SK-N-SH treated with all-trans-retinoic acid at 6 μM for 48 hours (cell line): ENCODE results near the gene SPACDR.

Source experiments
- ATAC-seq: fragments of 200-7000 bp; cut with Tn5 transposase; 3 replicates; pipeline ENCODE4 v1.9.1; 2020; ENCODE audit warnings: mild to moderate bottlenecking, moderate library complexity
- ARNTL ChIP-seq: fragments of 450-650 bp; formaldehyde crosslinking; IDR thresholded peaks from 2 replicates; pipeline ENCODE4 v1.5.0; 2020; ENCODE audit warnings: low read depth, mild to moderate bottlenecking, moderate library complexity, borderline replicate concordance
- BACH2 ChIP-seq: fragments of 250-450 bp; sonication (Bioruptor Pico); IDR thresholded peaks from 2 replicates; pipeline ENCODE4 v1.9.0; 2021; ENCODE audit warnings: mild to moderate bottlenecking, borderline replicate concordance
- CREB5 ChIP-seq: fragments of 250-450 bp; sonication (Bioruptor Pico); IDR thresholded peaks from 2 replicates; pipeline ENCODE4 v1.5.1; 2020; ENCODE audit warnings: low read depth, mild to moderate bottlenecking, moderate library complexity
- CSDC2 ChIP-seq: fragments of 250-450 bp; sonication (Bioruptor Pico); IDR thresholded peaks from 2 replicates; pipeline ENCODE4 v1.5.0; 2020; ENCODE audit warnings: mild to moderate bottlenecking, moderate library complexity
- CSRNP3 ChIP-seq: fragments of 250-450 bp; sonication (Bioruptor Pico); IDR thresholded peaks from 2 replicates; pipeline ENCODE4 v1.5.1; 2021; ENCODE audit warnings: mild to moderate bottlenecking, moderate library complexity
- ESRRG ChIP-seq: fragments of 250-450 bp; sonication (Bioruptor Pico); IDR thresholded peaks from 2 replicates; pipeline ENCODE4 v1.6.1; 2021; ENCODE audit warnings: mild to moderate bottlenecking
- GLIS3 ChIP-seq: fragments of 250-450 bp; sonication (Bioruptor Pico); IDR thresholded peaks from 2 replicates; pipeline ENCODE4 v1.5.0; 2020; ENCODE audit warnings: mild to moderate bottlenecking, moderate library complexity
- ISL1 ChIP-seq: fragments of 250-450 bp; sonication (Bioruptor Pico); IDR thresholded peaks from 2 replicates; pipeline ENCODE4 v2.1.2; 2022; ENCODE audit warnings: mild to moderate bottlenecking, moderate library complexity
- PATZ1 ChIP-seq: fragments of 250-450 bp; sonication (Bioruptor Pico); IDR thresholded peaks from 2 replicates; pipeline ENCODE4 v1.8.0; 2020; ENCODE audit warnings: mild to moderate bottlenecking, moderate library complexity, borderline replicate concordance
- POU6F1 ChIP-seq: fragments of 250-450 bp; sonication (Bioruptor Pico); IDR thresholded peaks from 2 replicates; pipeline ENCODE4 v1.8.0; 2021; ENCODE audit warnings: low read depth, mild to moderate bottlenecking, moderate library complexity, borderline replicate concordance
- PPARA ChIP-seq: fragments of 250-450 bp; sonication (Bioruptor Pico); IDR thresholded peaks from 2 replicates; pipeline ENCODE4 v1.5.0; 2020; ENCODE audit warnings: mild to moderate bottlenecking, borderline replicate concordance
- RARB ChIP-seq: fragments of 250-450 bp; sonication (Bioruptor Pico); IDR thresholded peaks from 2 replicates; pipeline ENCODE4 v1.8.0; 2021; ENCODE audit warnings: mild to moderate bottlenecking, moderate library complexity
- TCF4 ChIP-seq: fragments of 250-450 bp; sonication (Bioruptor Pico); IDR thresholded peaks from 2 replicates; pipeline ENCODE4 v1.8.0; 2021; ENCODE audit warnings: mild to moderate bottlenecking, moderate library complexity, borderline replicate concordance
- TOX ChIP-seq: fragments of 250-450 bp; sonication (Bioruptor Pico); IDR thresholded peaks from 2 replicates; pipeline ENCODE4 v1.8.0; 2021; ENCODE audit warnings: mild to moderate bottlenecking, moderate library complexity, borderline replicate concordance
- TSHZ2 ChIP-seq: fragments of 250-450 bp; sonication (Bioruptor Pico); IDR thresholded peaks from 2 replicates; pipeline ENCODE4 v1.5.0; 2020; ENCODE audit warnings: mild to moderate bottlenecking, moderate library complexity
- ZC3H10 ChIP-seq: fragments of 250-450 bp; sonication (Bioruptor Pico); IDR thresholded peaks from 2 replicates; pipeline ENCODE4 v1.5.1; 2021; ENCODE audit warnings: mild to moderate bottlenecking, moderate library complexity
- ZFP3 ChIP-seq: fragments of 250-450 bp; sonication (Bioruptor Pico); IDR thresholded peaks from 2 replicates; pipeline ENCODE4 v1.5.0; 2020; ENCODE audit warnings: mild to moderate bottlenecking, moderate library complexity
- ZFP30 ChIP-seq: fragments of 450-650 bp; formaldehyde crosslinking; IDR thresholded peaks from 2 replicates; pipeline ENCODE4 v1.5.0; 2022; ENCODE audit warnings: mild to moderate bottlenecking, moderate library complexity
- ZNF565 ChIP-seq: fragments of 450-650 bp; formaldehyde crosslinking; conservative IDR thresholded peaks from 2 replicates; pipeline ENCODE4 v1.5.0; 2020; ENCODE audit warnings: low read depth, mild to moderate bottlenecking, moderate library complexity
- ZNF8 ChIP-seq: fragments of 450-650 bp; formaldehyde crosslinking; IDR thresholded peaks from 2 replicates; pipeline ENCODE4 v1.5.0; 2020; ENCODE audit warnings: mild to moderate bottlenecking, moderate library complexity

The SPACDR gene

GRCh38 chr7:100489824-100490223, 25.8 kb upstream of the SPACDR start:
- TF ChIP-seq CSDC2 (CRISPR knock-in tag), result no peak
- no peak for TF ChIP-seq BACH2
- TF ChIP-seq ESRRG, result no peak
- no peak for TF ChIP-seq POU6F1 (CRISPR knock-in tag)
- no peak for TF ChIP-seq ZNF8
- TF ChIP-seq GLIS3 (CRISPR knock-in tag), result no peak
- no peak for TF ChIP-seq ZNF565
- no peak for TF ChIP-seq ZFP3
- TF ChIP-seq CSRNP3 (CRISPR knock-in tag), result no peak
- TF ChIP-seq ARNTL (CRISPR knock-in tag), result no peak
- no peak for TF ChIP-seq TOX (CRISPR knock-in tag)
- peak; percentile 86 for ATAC-seq

- no peak for ATAC-seq
- TF ChIP-seq BACH2, result no peak
- TF ChIP-seq ARNTL (CRISPR knock-in tag), result no peak
- no peak for TF ChIP-seq RARB
- TF ChIP-seq CSRNP3 (CRISPR knock-in tag), result no peak
- no peak for TF ChIP-seq TCF4 (CRISPR knock-in tag)
- TF ChIP-seq PATZ1 (CRISPR knock-in tag), result no peak
- no peak for TF ChIP-seq TSHZ2 (CRISPR knock-in tag)
Measured at GRCh38 chr7:100489121-100489520, 25.1 kb upstream of the SPACDR start.

- no peak for ATAC-seq
- TF ChIP-seq PPARA (CRISPR knock-in tag) (no peak), CSRNP3 (CRISPR knock-in tag) (no peak), ARNTL (CRISPR knock-in tag) (no peak), TCF4 (CRISPR knock-in tag) (no peak), RARB (no peak), TSHZ2 (CRISPR knock-in tag) (no peak), ZC3H10 (CRISPR knock-in tag) (no peak), TOX (CRISPR knock-in tag) (no peak), BACH2 (no peak), ZFP30 (CRISPR knock-in tag) (no peak), ISL1 (CRISPR knock-in tag) (no peak), ZNF565 (no peak), GLIS3 (CRISPR knock-in tag) (no peak), CSDC2 (CRISPR knock-in tag) (no peak), ESRRG (no peak), CREB5 (CRISPR knock-in tag) (no peak), ZFP3 (no peak)
Measured at GRCh38 chr7:100488333-100489095, 24.5 kb upstream of the SPACDR start.
